HepG2 (cell line): ENCODE results near the gene VAV2. TPM values are rescaled to one million over a fixed set of nuclear protein-coding genes. Genes with fewer than 3 reads are reported as not detected.
A peak's percentile ranks its signal among the peaks of the same experiment; 100 is the strongest.

Source experiments
- ATF7-NPFF ChIP-seq: sonication (generic); formaldehyde crosslinking; IDR thresholded peaks from 2 replicates; pipeline ENCODE4 v1.8.1; 2023; ENCODE audit warnings: mild to moderate bottlenecking, low read depth, missing genetic modification reagents, moderate library complexity
- FLYWCH1 ChIP-seq: sonication (generic); formaldehyde crosslinking; IDR thresholded peaks from 2 replicates; pipeline ENCODE4 v1.8.1; 2023; ENCODE audit warnings: mild to moderate bottlenecking, missing genetic modification reagents
- HDAC6 ChIP-seq: fragments of 200-600 bp; sonication (generic); IDR thresholded peaks from 2 replicates; pipeline ENCODE4 v1.7.0; 2017; ENCODE audit warnings: mild to moderate bottlenecking, antibody characterized with exemption, low read length, low read depth
- IKZF4 ChIP-seq: sonication (generic); formaldehyde crosslinking; IDR thresholded peaks from 2 replicates; pipeline ENCODE4 v1.5.1; 2020; ENCODE audit warnings: borderline replicate concordance, mild to moderate bottlenecking, low read depth, missing genetic modification reagents; ENCODE audit errors: not compliant biosample characterization
- KDM5A ChIP-seq: fragments of 200-600 bp; sonication (generic); IDR thresholded peaks from 2 replicates; pipeline ENCODE4 v1.7.0; 2018; ENCODE audit warnings: antibody characterized with exemption, mild to moderate bottlenecking, low read length, borderline replicate concordance
- MXD4 ChIP-seq: IDR thresholded peaks from 2 replicates; pipeline ENCODE4 v1.6.1; 2016; ENCODE audit warnings: mild to moderate bottlenecking, missing biosample characterization, missing genetic modification reagents
- MYC ChIP-seq: sonication (generic); formaldehyde crosslinking; IDR thresholded peaks from 2 replicates; pipeline ENCODE4 v1.9.0; 2021; ENCODE audit warnings: missing genetic modification reagents, borderline replicate concordance
- NFATC3 ChIP-seq: sonication (generic); formaldehyde crosslinking; IDR thresholded peaks from 2 replicates; pipeline ENCODE4 v1.5.1; 2020; ENCODE audit warnings: mild to moderate bottlenecking, missing genetic modification reagents
- RBAK ChIP-seq: sonication (generic); formaldehyde crosslinking; IDR thresholded peaks from 2 replicates; pipeline ENCODE4 v1.5.1; 2020; ENCODE audit warnings: mild to moderate bottlenecking, missing genetic modification reagents
- SP1 ChIP-seq, 2 experiments: fragments of 450-650 bp in 1 of 2; sonication (generic) in 1 of 2; formaldehyde crosslinking in 1 of 2; IDR thresholded peaks; 2 replicates each; pipeline versions ENCODE4 v1.4.0 to v1.6.1; 2016 to 2020; ENCODE audit warnings: missing genetic modification reagents in 1 of 2
- TFAP4 ChIP-seq: sonication (generic); IDR thresholded peaks from 2 replicates; pipeline ENCODE4 v1.6.1; 2016; ENCODE audit warnings: low read depth, borderline replicate concordance
- YEATS4 ChIP-seq: sonication (generic); formaldehyde crosslinking; IDR thresholded peaks from 2 replicates; pipeline ENCODE4 v1.4.0; 2020; ENCODE audit warnings: missing genetic modification reagents, borderline replicate concordance
- ZFY ChIP-seq: sonication (generic); formaldehyde crosslinking; IDR thresholded peaks from 2 replicates; pipeline ENCODE4 v1.4.0; 2020; ENCODE audit warnings: missing genetic modification reagents
- ZNF30 ChIP-seq: sonication (generic); formaldehyde crosslinking; IDR thresholded peaks from 2 replicates; pipeline ENCODE4 v1.5.0; 2020; ENCODE audit warnings: mild to moderate bottlenecking, missing genetic modification reagents
- ZNF343 ChIP-seq: sonication (generic); formaldehyde crosslinking; IDR thresholded peaks from 2 replicates; pipeline ENCODE4 v1.4.0; 2020; ENCODE audit warnings: mild to moderate bottlenecking, missing genetic modification reagents
- ZNF589 ChIP-seq: sonication (generic); formaldehyde crosslinking; conservative IDR thresholded peaks from 2 replicates; pipeline ENCODE4 v1.8.0; 2022; ENCODE audit warnings: mild to moderate bottlenecking, moderate library complexity, missing genetic modification reagents
- ZNF607 ChIP-seq: sonication (generic); formaldehyde crosslinking; IDR thresholded peaks from 2 replicates; pipeline ENCODE4 v1.5.1; 2020; ENCODE audit warnings: missing genetic modification reagents, mild to moderate bottlenecking, borderline replicate concordance
- ZNF614 ChIP-seq: IDR thresholded peaks from 2 replicates; pipeline ENCODE4 v1.6.1; 2018; ENCODE audit warnings: missing biosample characterization, missing genetic modification reagents, inconsistent platforms, borderline replicate concordance
- ZNF709 ChIP-seq: sonication (generic); formaldehyde crosslinking; IDR thresholded peaks from 2 replicates; pipeline ENCODE4 v1.5.0; 2020; ENCODE audit warnings: mild to moderate bottlenecking, missing genetic modification reagents
- ZNF710 ChIP-seq: sonication (generic); formaldehyde crosslinking; IDR thresholded peaks from 2 replicates; pipeline ENCODE4 v1.5.0; 2020; ENCODE audit warnings: mild to moderate bottlenecking, missing genetic modification reagents, borderline replicate concordance
- ZNF777 ChIP-seq: sonication (generic); formaldehyde crosslinking; IDR thresholded peaks from 2 replicates; pipeline ENCODE4 v1.4.0; 2020; ENCODE audit warnings: missing genetic modification reagents
- ZNF883 ChIP-seq: sonication (generic); formaldehyde crosslinking; IDR thresholded peaks from 2 replicates; pipeline ENCODE4 v1.5.1; 2020; ENCODE audit warnings: mild to moderate bottlenecking, missing genetic modification reagents; ENCODE audit errors: not compliant biosample characterization
- polyA plus RNA-seq, 8 experiments: library from polyadenylated mRNA; depleted of rRNA in 3 of 8; stranded (reverse) in 7 of 8; unstranded in 1 of 8; fragments of >200 nt; fragmentation: Illumina TruSeq in 4 of 8; extraction: Trizol in 4 of 8; gene quantifications; 2 replicates each; pipeline versions ENCODE4 v1.2.1 to v1.2.3, GENCODE V29; 2011 to 2016; ENCODE audit warnings: low read depth in 4 of 8, missing spikeins in 1 of 8, mixed read lengths in 1 of 8; ENCODE audit not compliant: insufficient read depth in 1 of 8
- total RNA-seq, 5 experiments: library from RNA; depleted of rRNA; stranded (reverse); fragments of >200 nt; fragmentation: Illumina TruSeq; extraction: Trizol; gene quantifications; 2 replicates each; pipeline ENCODE4 v1.2.3, GENCODE V29; 2016; ENCODE audit warnings: low read depth in 1 of 5

Gene VAV2
- total and polyA plus RNA-seq, 2 of the 13 experiments (the other 11 are each of a cell fraction or from before 2014, with no cell fraction given): 22.5 to 22.9 TPM

- no peak for TF ChIP-seq FLYWCH1
- TF ChIP-seq ATF7-NPFF (CRISPR knock-in tag): peak; percentile 9; the same call in 1 of the 2 replicates
- peak; percentile 51; the same call in 1 of the 2 replicates for TF ChIP-seq KDM5A
- TF ChIP-seq ZNF589: 0 out of 2 replicates have a peak, but pooled peaks have one; percentile 3
- 0 out of 2 replicates have a peak, but pooled peaks have one; percentile 21 for TF ChIP-seq NFATC3
- peak; percentile 57 for TF ChIP-seq YEATS4
- TF ChIP-seq MYC (CRISPR knock-in tag): no peak; the same call in 1 of the 2 replicates
- TF ChIP-seq ZFY (CRISPR knock-in tag): peak; percentile 69
- no peak for TF ChIP-seq ZNF710 (CRISPR knock-in tag)
- TF ChIP-seq ZNF614 (CRISPR knock-in tag): no peak
- TF ChIP-seq ZNF343 (CRISPR knock-in tag): 0 out of 2 replicates have a peak, but pooled peaks have one; percentile 28
- peak; percentile 31; the same call in 1 of the 2 replicates for TF ChIP-seq ZNF777 (CRISPR knock-in tag)
- TF ChIP-seq ZNF607 (CRISPR knock-in tag): no peak
- no peak for TF ChIP-seq ZNF30
- no peak for TF ChIP-seq SP1 (IDR thresholded peaks at IDR 0.05)
- no peak for TF ChIP-seq SP1 (CRISPR knock-in tag; IDR thresholded peaks at IDR 0.05)
- 0 out of 2 replicates have a peak, but pooled peaks have one; percentile 41 for TF ChIP-seq MXD4 (CRISPR knock-in tag)
- TF ChIP-seq ZNF709 (CRISPR knock-in tag): no peak
- no peak for TF ChIP-seq HDAC6
- no peak for TF ChIP-seq ZNF883 (CRISPR knock-in tag)
- no peak for TF ChIP-seq TFAP4
- peak; percentile 4 for TF ChIP-seq IKZF4 (CRISPR knock-in tag)
- no peak for TF ChIP-seq RBAK (CRISPR knock-in tag)
Observed at GRCh38 chr9:134025606-134026541, 33.8 kb upstream of the VAV2 start (continued).
